T-helper 2 cell treated with Interferon-gamma antibody and Interleukin-4, amounts not matched to agents 5 μg/mL and 100 μg/mL, for 36 hours (primary cell): ENCODE results near the gene FHDC1.

Source experiments
- DNase-seq: peaks from one replicate; pipeline ENCODE4 v3.0.0; 2021; ENCODE audit warnings: low spot score
- H3K27ac Mint-ChIP-seq: one replicate; pipeline ENCODE4 v1.8.0; 2021; ENCODE audit warnings: mild to moderate bottlenecking, mixed read lengths
- H3K27me3 Mint-ChIP-seq: one replicate; pipeline ENCODE4 v1.8.0; 2021; ENCODE audit warnings: low read depth, mixed read lengths
- H3K36me3 Mint-ChIP-seq: one replicate; pipeline ENCODE4 v1.8.0; 2021; ENCODE audit warnings: low read depth, mixed read lengths
- H3K4me1 Mint-ChIP-seq: one replicate; pipeline ENCODE4 v1.8.0; 2021; ENCODE audit warnings: low read depth, mixed read lengths
- H3K4me3 Mint-ChIP-seq: one replicate; pipeline ENCODE4 v1.8.0; 2022; ENCODE audit warnings: mild to moderate bottlenecking, moderate library complexity, mixed read lengths
- H3K9me3 Mint-ChIP-seq: one replicate; pipeline ENCODE4 v1.8.0; 2021; ENCODE audit warnings: mixed read lengths

FHDC1 gene

GRCh38 chr4:153024466-153024865 is 88.3 kb downstream of the FHDC1 start:
- Mint-ChIP-seq H3K36me3 (no peaks in the 10 kb centered on the region), H3K4me1 (no peaks in the 10 kb centered on the region), H3K9me3 (peaks cover 4% of the 10 kb centered on the region), H3K27ac (no peak overlapping the region), H3K4me3 (no peak overlapping the region), H3K27me3 (no peaks in the 10 kb centered on the region)
- DNase-seq, result no peak

- no peak overlapping the region for H3K27ac Mint-ChIP-seq
- H3K36me3 Mint-ChIP-seq, result no peaks in the 10 kb centered on the region
- H3K4me3 Mint-ChIP-seq, result no peak overlapping the region
- no peaks in the 10 kb centered on the region for H3K27me3 Mint-ChIP-seq
- peaks cover 9% of the 10 kb centered on the region for H3K9me3 Mint-ChIP-seq
- DNase-seq, result no peak
- no peaks in the 10 kb centered on the region for H3K4me1 Mint-ChIP-seq
Measured at GRCh38 chr4:153025406-153025805, 89.3 kb downstream of the FHDC1 start.

- H3K36me3 Mint-ChIP-seq, result no peaks in the 10 kb centered on the region
- no peak for DNase-seq
- no peak overlapping the region for H3K27ac Mint-ChIP-seq
- H3K4me1 Mint-ChIP-seq, result no peaks in the 10 kb centered on the region
- H3K27me3 Mint-ChIP-seq, result no peaks in the 10 kb centered on the region
- no peak overlapping the region for H3K4me3 Mint-ChIP-seq
- peaks cover 11% of the 10 kb centered on the region for H3K9me3 Mint-ChIP-seq
Measured at GRCh38 chr4:153026591-153027346, 90.6 kb downstream of the FHDC1 start.

GRCh38 chr4:153027866-153028265 is 91.7 kb downstream of the FHDC1 start:
- H3K27me3 Mint-ChIP-seq, result no peaks in the 10 kb centered on the region
- peaks cover 11% of the 10 kb centered on the region for H3K9me3 Mint-ChIP-seq
- no peak overlapping the region for H3K4me3 Mint-ChIP-seq
- H3K36me3 Mint-ChIP-seq, result no peaks in the 10 kb centered on the region
- no peak overlapping the region for H3K27ac Mint-ChIP-seq
- H3K4me1 Mint-ChIP-seq, result no peaks in the 10 kb centered on the region
- no peak for DNase-seq

- no peak for DNase-seq
- no peaks in the 10 kb centered on the region for H3K36me3 Mint-ChIP-seq
- no peaks in the 10 kb centered on the region for H3K4me1 Mint-ChIP-seq
Measured at GRCh38 chr4:153028535-153028934, 92.4 kb downstream of the FHDC1 start.

More at GRCh38 chr4:153028535-153028934, 92.4 kb downstream of the FHDC1 start:
- H3K27me3 Mint-ChIP-seq, result no peaks in the 10 kb centered on the region
- no peak overlapping the region for H3K4me3 Mint-ChIP-seq
- H3K9me3 Mint-ChIP-seq, result peaks cover 11% of the 10 kb centered on the region
- no peak overlapping the region for H3K27ac Mint-ChIP-seq
